MCF 10A (cell line): ENCODE results near the gene FAF1. TPM values are rescaled to one million over a fixed set of nuclear protein-coding genes. Genes with fewer than 3 reads are reported as not detected.
A peak's percentile ranks its signal among the peaks of the same experiment; 100 is the strongest.
"Not testable (repeated sequence)": the region's sequence is repeated elsewhere in the genome, so short reads cannot be mapped to it uniquely, and the experiment has no call there.

Experiments
- BruUV-seq: library from RNA; stranded (reverse); fragments of 400-500 nt; replicated peaks from 2 replicates; lab custom pipeline; 2021; lab: Mats Ljungman, UMichigan
- CTCF ChIA-PET: fragments of 300-600 bp; sonication (Branson Sonifier 250); formaldehyde crosslinking; extraction: SDS; loops from one replicate; lab custom pipeline; 2021; ENCODE audit warnings: antibody characterized with exemption, inconsistent platforms; lab: Yijun Ruan, JAX
- POLR2A ChIA-PET: fragments of 300-600, 350-650 bp; sonication (Branson Sonifier 250); formaldehyde crosslinking; extraction: SDS; loops from one replicate; lab custom pipeline; 2020; ENCODE audit warnings: antibody characterized with exemption, inconsistent platforms; lab: Yijun Ruan, JAX
- DNase-seq: peaks from one replicate; pipeline ENCODE4 v3.0.0-alpha.2; 2018; ENCODE audit not compliant: unreplicated experiment
- H3K27ac Mint-ChIP-seq: one replicate; pipeline ENCODE4 v1.8.0; 2022; ENCODE audit warnings: mild to moderate bottlenecking, low read depth, mixed read lengths; ENCODE audit not compliant: unreplicated experiment
- H3K27me3 Mint-ChIP-seq: one replicate; pipeline ENCODE4 v1.8.0; 2022; ENCODE audit warnings: mixed read lengths; ENCODE audit not compliant: insufficient read depth, unreplicated experiment
- H3K36me3 Mint-ChIP-seq: one replicate; pipeline ENCODE4 v1.8.0; 2022; ENCODE audit warnings: mild to moderate bottlenecking, moderate library complexity, mixed read lengths; ENCODE audit not compliant: insufficient read depth, unreplicated experiment
- H3K4me1 Mint-ChIP-seq: one replicate; pipeline ENCODE4 v1.8.0; 2022; ENCODE audit warnings: mixed read lengths; ENCODE audit not compliant: insufficient read depth, unreplicated experiment
- H3K4me3 Mint-ChIP-seq: one replicate; pipeline ENCODE4 v1.8.0; 2022; ENCODE audit warnings: mild to moderate bottlenecking, moderate library complexity, mixed read lengths; ENCODE audit not compliant: unreplicated experiment
- H3K9me3 Mint-ChIP-seq: one replicate; pipeline ENCODE4 v1.8.0; 2022; ENCODE audit warnings: mixed read lengths; ENCODE audit not compliant: unreplicated experiment
- CTCF ChIP-seq: fragments of 200-600 bp; IDR thresholded peaks from one replicate; pipeline ENCODE4 v1.8.0; 2022; ENCODE audit warnings: antibody characterized with exemption, mild to moderate bottlenecking; ENCODE audit not compliant: unreplicated experiment
- intact Hi-C: fragments of 100-400 bp; cut with micrococcal nuclease; formaldehyde crosslinking; loops from 2 replicates; pipeline ENCODE4 v1.14.1; 2022
- total RNA-seq: library from RNA; stranded (reverse); gene quantifications from 2 replicates; pipeline ENCODE4 v1.2.3, GENCODE V29; 2022

Gene FAF1
- total RNA-seq, 1 experiment from 2014 or later, result 93.2 TPM

- BruUV-seq, result no TSS peak
- ChIA-PET CTCF (interaction anchor here (0.6 to 1.2 kb wide), 3 partner anchors 60 to 254 kb away, joined by 3 to 4 read pairs (median 4); no protein-coding TSS in a partner anchor), POLR2A (no interaction called here)
- intact Hi-C loops, result no loop called here
- Mint-ChIP-seq H3K9me3 (no peaks in the 10 kb centered on the region), H3K27me3 (no peaks in the 10 kb centered on the region), H3K4me1 (peaks cover 11% of the 10 kb centered on the region), H3K4me3 (no peak overlapping the region), H3K36me3 (no peaks in the 10 kb centered on the region), H3K27ac (no peak overlapping the region)
- no peak for DNase-seq
- TF ChIP-seq CTCF, result no peak
These were observed 25.2 kb downstream of the FAF1 start for GRCh38 chr1:50934838-50935237.

- H3K9me3 Mint-ChIP-seq, H3K27me3 Mint-ChIP-seq, H3K27ac Mint-ChIP-seq, H3K36me3 Mint-ChIP-seq, BruUV-seq, H3K4me3 Mint-ChIP-seq, intact Hi-C loops, POLR2A ChIA-PET, DNase-seq: not testable (repeated sequence)
- CTCF ChIA-PET, result interaction anchor here (1.2 kb wide), 1 partner anchor 255 kb away, joined by 4 read pairs; no protein-coding TSS in a partner anchor
- peaks cover 11% of the 10 kb centered on the region for H3K4me1 Mint-ChIP-seq
These were observed 26.3 kb downstream of the FAF1 start for GRCh38 chr1:50933770-50934169.

- CTCF ChIA-PET, result interaction anchor here (0.6 kb wide), 1 partner anchor 65 kb away, joined by 3 read pairs; no protein-coding TSS in a partner anchor
These were observed 28.0 kb downstream of the FAF1 start for GRCh38 chr1:50932043-50932442.

GRCh38 chr1:50930965-50931737 is 28.9 kb downstream of the FAF1 start:
- no peaks in the 10 kb centered on the region for H3K9me3 Mint-ChIP-seq
- BruUV-seq, result no TSS peak
- no peaks in the 10 kb centered on the region for H3K27me3 Mint-ChIP-seq
- no peak for DNase-seq
- peaks cover 13% of the 10 kb centered on the region for H3K36me3 Mint-ChIP-seq
- intact Hi-C loops, result no loop called here
- peaks cover 4% of the 10 kb centered on the region for H3K4me1 Mint-ChIP-seq
- H3K27ac Mint-ChIP-seq, result no peak overlapping the region
- ChIA-PET CTCF (interaction anchor here (0.6 to 3.6 kb wide), 6 partner anchors 10 to 318 kb away, joined by 3 to 70 read pairs (median 3); no protein-coding TSS in a partner anchor), POLR2A (interaction anchor here (1.0 to 1.2 kb wide), 2 partner anchors 16 to 47 kb away, joined by 3 to 4 read pairs; no protein-coding TSS in a partner anchor)
- no peak for TF ChIP-seq CTCF
- H3K4me3 Mint-ChIP-seq, result no peak overlapping the region

More at GRCh38 chr1:50932043-50932442, 28.0 kb downstream of the FAF1 start:
- BruUV-seq, H3K9me3 Mint-ChIP-seq, intact Hi-C loops, DNase-seq, H3K36me3 Mint-ChIP-seq, H3K4me3 Mint-ChIP-seq, POLR2A ChIA-PET, H3K27me3 Mint-ChIP-seq: not testable (repeated sequence)
- H3K27ac Mint-ChIP-seq, result peak overlapping the region; percentile 65
- H3K4me1 Mint-ChIP-seq, result peaks cover 11% of the 10 kb centered on the region

- no peak for DNase-seq
- TF ChIP-seq CTCF, result no peak
- Mint-ChIP-seq H3K9me3 (no peaks in the 10 kb centered on the region), H3K4me3 (no peak overlapping the region), H3K27ac (no peak overlapping the region), H3K36me3 (peaks cover 13% of the 10 kb centered on the region), H3K27me3 (no peaks in the 10 kb centered on the region), H3K4me1 (no peaks in the 10 kb centered on the region)
- BruUV-seq, result no TSS peak
- ChIA-PET POLR2A (interaction anchor here (1.2 to 1.8 kb wide), 4 partner anchors 16 to 48 kb away, joined by 3 to 8 read pairs (median 6); partner anchors contain the start of gene FAF1), CTCF (interaction anchor here (0.5 to 3.6 kb wide), 33 partner anchors 8 to 592 kb away, joined by 3 to 70 read pairs (median 4); partner anchors contain the start of genes FAF1 and RNF11)
- intact Hi-C loops, result no loop called here
These were observed 29.9 kb downstream of the FAF1 start for GRCh38 chr1:50930193-50930592.
